ENCODE measurements around the gene AMN1. TPM values are rescaled to one million over a fixed set of nuclear protein-coding genes. Genes with fewer than 3 reads are reported as not detected.

AMN1 gene
- total RNA-seq, 4 donors from 2014 or later, result 1.3 to 25.6 (median 16.0) TPM

DNA sequence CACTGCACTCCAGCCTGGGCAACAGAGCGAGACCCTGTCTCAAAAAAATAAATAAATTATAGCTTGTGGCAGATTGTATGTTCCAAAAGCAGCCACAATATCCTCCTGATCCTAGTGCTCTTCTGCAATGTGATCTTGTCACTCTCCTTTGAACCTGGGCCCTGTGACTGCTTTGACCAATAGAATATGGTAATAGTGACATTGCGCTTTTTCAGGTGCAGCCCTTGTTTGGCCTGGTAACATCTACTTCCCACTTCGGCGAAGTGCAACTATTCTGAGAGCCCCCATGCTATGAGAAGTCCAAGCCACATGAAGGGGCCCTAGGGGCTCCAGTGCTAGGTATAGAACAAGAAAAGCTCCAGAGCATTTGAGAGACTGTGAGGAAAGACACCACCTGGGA lies 106.8 kb downstream of the AMN1 start:
- Histone ChIP-seq H3K27ac (no peak overlapping the region), H3K36me3 (no peaks in the 10 kb centered on the region), H3K4me1 (no peaks in the 10 kb centered on the region), H3K9me3 (no peaks in the 10 kb centered on the region), H3K27me3 (no peaks in the 10 kb centered on the region), H3K4me3 (no peak overlapping the region)
- no peak for DNase-seq
- intact Hi-C loops (cut with DNase I; ENCODE audit: low total_unique reads), result no loop called here
- TF ChIP-seq POLR2A (IDR thresholded peaks at IDR 0.05), result no peak
- TF ChIP-seq, protein P1, sequence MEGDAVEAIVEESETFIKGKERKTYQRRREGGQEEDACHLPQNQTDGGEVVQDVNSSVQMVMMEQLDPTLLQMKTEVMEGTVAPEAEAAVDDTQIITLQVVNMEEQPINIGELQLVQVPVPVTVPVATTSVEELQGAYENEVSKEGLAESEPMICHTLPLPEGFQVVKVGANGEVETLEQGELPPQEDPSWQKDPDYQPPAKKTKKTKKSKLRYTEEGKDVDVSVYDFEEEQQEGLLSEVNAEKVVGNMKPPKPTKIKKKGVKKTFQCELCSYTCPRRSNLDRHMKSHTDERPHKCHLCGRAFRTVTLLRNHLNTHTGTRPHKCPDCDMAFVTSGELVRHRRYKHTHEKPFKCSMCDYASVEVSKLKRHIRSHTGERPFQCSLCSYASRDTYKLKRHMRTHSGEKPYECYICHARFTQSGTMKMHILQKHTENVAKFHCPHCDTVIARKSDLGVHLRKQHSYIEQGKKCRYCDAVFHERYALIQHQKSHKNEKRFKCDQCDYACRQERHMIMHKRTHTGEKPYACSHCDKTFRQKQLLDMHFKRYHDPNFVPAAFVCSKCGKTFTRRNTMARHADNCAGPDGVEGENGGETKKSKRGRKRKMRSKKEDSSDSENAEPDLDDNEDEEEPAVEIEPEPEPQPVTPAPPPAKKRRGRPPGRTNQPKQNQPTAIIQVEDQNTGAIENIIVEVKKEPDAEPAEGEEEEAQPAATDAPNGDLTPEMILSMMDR (IDR thresholded peaks at IDR 0.05), result no peak

Small RNAs within 50 kb of the gene (small RNA-seq; reads per million reads assigned to genes)
- not detected for gene AC023157.2

Other genes with a start within 250 kb of the AMN1 start
- 10 to 100 TPM; 14.4 to 37.0 (median 26.5) TPM for gene DENND5B, start 137.9 kb downstream of the AMN1 start, total RNA-seq
- gene ETFBKMT, start 69.3 kb downstream of the AMN1 start, total RNA-seq, result 10 to 100 TPM in 1 of 4 donors, 1 to 10 TPM in 3; 1.3 to 27.6 (median 5.6) TPM
- gene RESF1, start 230.4 kb upstream of the AMN1 start, total RNA-seq, result 100 to 1,000 TPM in 1 of 4 donors, 10 to 100 TPM in 3; 39.1 to 145 (median 75.6) TPM